HEK293 (cell line): Measurements from ENCODE around the gene RALGAPA1.

Source experiments
- CTCF ChIA-PET: fragments of 350-600 bp; formaldehyde crosslinking; extraction: SDS; loops from one replicate; lab custom pipeline; 2021; ENCODE audit warnings: antibody characterized with exemption; lab: Yijun Ruan, JAX
- POLR2A ChIA-PET: fragments of 300-600 bp; formaldehyde crosslinking; extraction: SDS; loops from one replicate; lab custom pipeline; 2020; ENCODE audit warnings: antibody characterized with exemption, inconsistent platforms; lab: Yijun Ruan, JAX
- H3K27ac ChIP-seq: fragments of 200-500 bp; sonication (Bioruptor generic); 2 replicates; pipeline ENCODE4 v1.5.1; 2014; ENCODE audit warnings: low read depth, low read length, control low read depth, inconsistent platforms; ENCODE audit errors: extremely low read depth
- H3K36me3 ChIP-seq, 2 experiments: fragments of 200-500 bp in 1 of 2; sonication (Bioruptor generic) in 1 of 2; 1 replicate in 1 of 2; 2 replicates in 1 of 2; pipeline ENCODE4 v1.5.1; 2014 to 2017; ENCODE audit warnings: inconsistent platforms in 2 of 2, low read length in 2 of 2; ENCODE audit not compliant: control insufficient read depth in 2 of 2, insufficient read depth in 1 of 2
- H3K4me1 ChIP-seq: fragments of 200-500 bp; sonication (Bioruptor generic); 2 replicates; pipeline ENCODE4 v1.5.1; 2014; ENCODE audit warnings: mild to moderate bottlenecking, low read length, inconsistent platforms; ENCODE audit not compliant: control insufficient read depth, insufficient read depth
- H3K4me3 ChIP-seq: 2 replicates; pipeline ENCODE4 v1.5.1; 2011; ENCODE audit warnings: low read depth, mild to moderate bottlenecking, control low read depth, low read length, moderate library complexity
- H3K9me3 ChIP-seq: fragments of 200-500 bp; sonication (Bioruptor generic); 2 replicates; pipeline ENCODE4 v1.5.1; 2014; ENCODE audit warnings: low read depth, low read length, inconsistent platforms; ENCODE audit not compliant: control insufficient read depth, insufficient read depth
- IKZF3 ChIP-seq: fragments of 450-650 bp; IDR thresholded peaks from 2 replicates; pipeline ENCODE4 v1.5.0; 2018; ENCODE audit warnings: missing biosample characterization, mild to moderate bottlenecking, missing genetic modification characterization, moderate library complexity
- SCRT2 ChIP-seq: fragments of 450-650 bp; formaldehyde crosslinking; IDR thresholded peaks from 2 replicates; pipeline ENCODE4 v1.5.1; 2016; ENCODE audit warnings: missing biosample characterization, missing genetic modification characterization
- TRIM28 ChIP-seq: IDR thresholded peaks from 2 replicates; pipeline ENCODE4 v1.6.1; 2011; ENCODE audit warnings: low read length, control low read depth, borderline replicate concordance
- ZBTB17 ChIP-seq: fragments of 450-650 bp; formaldehyde crosslinking; IDR thresholded peaks from 2 replicates; pipeline ENCODE4 v1.5.1; 2016; ENCODE audit warnings: missing biosample characterization, missing genetic modification characterization
- ZBTB20 ChIP-seq: fragments of 450-650 bp; formaldehyde crosslinking; IDR thresholded peaks from 2 replicates; pipeline ENCODE4 v1.5.1; 2016; ENCODE audit warnings: missing biosample characterization, missing genetic modification characterization
- ZBTB21 ChIP-seq: fragments of 450-650 bp; formaldehyde crosslinking; IDR thresholded peaks from 2 replicates; pipeline ENCODE4 v1.5.1; 2017; ENCODE audit warnings: missing biosample characterization, missing genetic modification characterization
- ZFP3 ChIP-seq: fragments of 450-650 bp; formaldehyde crosslinking; IDR thresholded peaks from 2 replicates; pipeline ENCODE4 v1.5.1; 2016; ENCODE audit warnings: low read depth, missing biosample characterization, missing genetic modification characterization
- ZNF354C ChIP-seq: fragments of 450-650 bp; formaldehyde crosslinking; IDR thresholded peaks from 2 replicates; pipeline ENCODE4 v1.5.1; 2016; ENCODE audit warnings: missing biosample characterization, missing genetic modification characterization, low read depth, borderline replicate concordance
- ZNF366 ChIP-seq: fragments of 450-650 bp; formaldehyde crosslinking; conservative IDR thresholded peaks from 2 replicates; pipeline ENCODE4 v1.5.1; 2016; ENCODE audit warnings: missing biosample characterization, missing genetic modification characterization
- ZNF37A ChIP-seq: fragments of 450-650 bp; IDR thresholded peaks from 2 replicates; pipeline ENCODE4 v1.5.1; 2018; ENCODE audit warnings: missing biosample characterization, missing genetic modification characterization
- ZNF394 ChIP-seq: fragments of 450-650 bp; formaldehyde crosslinking; IDR thresholded peaks from 2 replicates; pipeline ENCODE4 v1.5.1; 2016; ENCODE audit warnings: missing biosample characterization, missing genetic modification characterization, mild to moderate bottlenecking, moderate library complexity, borderline replicate concordance
- ZNF426 ChIP-seq: fragments of 450-650 bp; formaldehyde crosslinking; IDR thresholded peaks from 2 replicates; pipeline ENCODE4 v1.5.1; 2017; ENCODE audit warnings: missing biosample characterization, missing genetic modification characterization, mild to moderate bottlenecking, inconsistent platforms, moderate library complexity
- ZNF48 ChIP-seq: fragments of 450-650 bp; formaldehyde crosslinking; IDR thresholded peaks from 2 replicates; pipeline ENCODE4 v1.5.1; 2016; ENCODE audit warnings: missing biosample characterization, missing genetic modification characterization
- ZNF514 ChIP-seq: fragments of 450-650 bp; formaldehyde crosslinking; IDR thresholded peaks from 2 replicates; pipeline ENCODE4 v1.5.1; 2016; ENCODE audit warnings: missing biosample characterization, missing genetic modification characterization
- ZNF561 ChIP-seq: fragments of 450-650 bp; IDR thresholded peaks from 2 replicates; pipeline ENCODE4 v1.5.1; 2018; ENCODE audit warnings: missing biosample characterization, missing genetic modification characterization, borderline replicate concordance
- ZNF623 ChIP-seq: fragments of 450-650 bp; formaldehyde crosslinking; IDR thresholded peaks from 2 replicates; pipeline ENCODE4 v1.5.1; 2016; ENCODE audit warnings: missing biosample characterization, missing genetic modification characterization
- ZNF629 ChIP-seq: fragments of 450-650 bp; formaldehyde crosslinking; IDR thresholded peaks from 2 replicates; pipeline ENCODE4 v1.5.1; 2017; ENCODE audit warnings: missing biosample characterization, missing genetic modification characterization
- ZNF792 ChIP-seq: fragments of 450-650 bp; formaldehyde crosslinking; IDR thresholded peaks from 2 replicates; pipeline ENCODE4 v1.5.1; 2016; ENCODE audit warnings: missing biosample characterization, missing genetic modification characterization
- ZSCAN30 ChIP-seq: fragments of 450-650 bp; IDR thresholded peaks from 2 replicates; pipeline ENCODE4 v1.5.1; 2018; ENCODE audit warnings: missing biosample characterization, mild to moderate bottlenecking, missing genetic modification characterization, moderate library complexity
- TF ChIP-seq, protein P1 (sequence below): fragments of 450-650 bp; formaldehyde crosslinking; IDR thresholded peaks from 2 replicates; pipeline ENCODE4 v1.5.1; 2016; ENCODE audit warnings: missing biosample characterization, missing genetic modification characterization
- TF ChIP-seq, protein P2 (sequence below): fragments of 450-650 bp; formaldehyde crosslinking; IDR thresholded peaks from 2 replicates; pipeline ENCODE4 v1.5.1; 2016; ENCODE audit warnings: missing biosample characterization, missing genetic modification characterization
- TF ChIP-seq, protein P3 (sequence below): fragments of 450-650 bp; formaldehyde crosslinking; IDR thresholded peaks from 2 replicates; pipeline ENCODE4 v1.5.1; 2016; ENCODE audit warnings: missing biosample characterization, missing genetic modification characterization
- TF ChIP-seq, protein P4 (sequence below): fragments of 450-650 bp; formaldehyde crosslinking; IDR thresholded peaks from 2 replicates; pipeline ENCODE4 v1.5.1; 2016; ENCODE audit warnings: missing biosample characterization, missing genetic modification characterization

Gene RALGAPA1

DNA sequence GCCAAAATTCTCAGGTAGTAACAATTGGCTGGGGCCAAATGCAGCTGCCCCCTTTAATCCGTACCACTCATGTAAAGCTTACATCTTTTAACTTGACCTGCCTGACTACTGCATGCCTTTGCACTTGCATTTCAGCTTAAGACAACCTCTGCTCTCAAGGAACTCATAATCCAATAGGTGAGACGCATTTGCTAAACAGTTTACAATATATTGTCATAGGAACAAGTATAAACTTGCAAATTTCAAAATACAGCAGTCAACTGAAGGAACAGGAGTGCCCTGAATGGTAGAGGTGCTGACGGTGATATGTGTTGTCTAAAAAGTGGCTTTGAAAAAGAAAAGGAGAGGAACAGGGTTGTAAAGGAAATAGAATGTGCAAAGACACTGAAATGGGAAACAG lies 13.4 kb upstream of the RALGAPA1 start (continued):
- no peak for TF ChIP-seq ZNF792 (tag by site-specific recombination)

DNA sequence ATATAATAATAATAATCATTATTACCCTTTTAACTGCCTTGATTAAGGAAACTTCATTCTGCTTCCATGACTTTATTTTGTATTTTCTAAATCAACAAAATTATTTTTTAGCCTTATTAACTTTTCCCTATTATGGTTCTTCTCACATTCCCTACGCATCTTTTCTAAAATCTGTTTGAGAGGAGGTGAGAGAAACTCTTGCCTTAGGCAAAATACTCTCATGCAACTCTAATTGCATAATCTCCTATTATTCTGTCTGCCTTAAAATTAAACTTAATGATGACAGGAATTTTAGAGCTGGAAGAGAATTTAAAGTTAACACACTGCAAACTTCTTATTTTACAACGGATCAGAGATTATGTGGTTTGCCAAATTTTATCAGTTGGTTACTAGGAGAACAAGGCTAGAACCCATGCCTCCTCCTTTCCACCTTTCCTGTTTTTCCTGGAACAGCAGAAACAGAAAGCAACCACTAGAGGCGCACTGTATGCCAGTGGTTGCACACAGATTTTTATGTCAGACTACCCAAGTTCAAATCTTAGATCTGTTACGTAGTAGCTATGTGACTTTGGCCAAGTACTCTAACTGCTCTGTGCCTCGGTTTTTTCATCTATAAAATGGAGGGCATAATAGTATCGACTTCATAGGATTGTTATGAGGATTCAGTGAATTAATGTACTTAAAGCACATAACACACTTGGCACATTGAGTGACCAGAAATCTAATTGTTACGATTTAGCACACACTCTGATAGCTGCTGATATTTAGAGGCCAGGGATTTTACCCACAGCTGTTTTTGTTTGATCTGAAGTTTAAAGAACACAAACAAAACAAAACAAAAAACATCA lies 12.7 kb upstream of the RALGAPA1 start:
- Histone ChIP-seq H3K4me1 (peaks cover 2% of the 10 kb centered on the region; the same call in 1 of the 2 replicates), H3K36me3 (no peaks in the 10 kb centered on the region), H3K9me3 (no peaks in the 10 kb centered on the region), H3K27ac (no peak overlapping the region), H3K4me3 (no peak overlapping the region)
- ChIA-PET POLR2A (no interaction called here), CTCF (interaction anchor here (0.5 to 2.1 kb wide), 20 partner anchors 8 to 875 kb away, joined by 3 to 8 read pairs (median 3); partner anchors contain the start of gene MBIP)
- TF ChIP-seq ZBTB21 (tag by site-specific recombination) (no peak), IKZF3 (tag by site-specific recombination) (peak; percentile 52; the same call in 1 of the 2 replicates), ZNF366 (tag by site-specific recombination) (peak; percentile 31; the same call in 1 of the 2 replicates), ZBTB17 (tag by site-specific recombination) (0 out of 2 replicates have a peak, but pooled peaks have one; percentile 31), ZNF629 (tag by site-specific recombination) (peak; percentile 53; the same call in 1 of the 2 replicates), TRIM28 (0 out of 2 replicates have a peak, but pooled peaks have one; percentile 40), ZNF394 (tag by site-specific recombination) (no peak)
- TF ChIP-seq, protein P1, sequence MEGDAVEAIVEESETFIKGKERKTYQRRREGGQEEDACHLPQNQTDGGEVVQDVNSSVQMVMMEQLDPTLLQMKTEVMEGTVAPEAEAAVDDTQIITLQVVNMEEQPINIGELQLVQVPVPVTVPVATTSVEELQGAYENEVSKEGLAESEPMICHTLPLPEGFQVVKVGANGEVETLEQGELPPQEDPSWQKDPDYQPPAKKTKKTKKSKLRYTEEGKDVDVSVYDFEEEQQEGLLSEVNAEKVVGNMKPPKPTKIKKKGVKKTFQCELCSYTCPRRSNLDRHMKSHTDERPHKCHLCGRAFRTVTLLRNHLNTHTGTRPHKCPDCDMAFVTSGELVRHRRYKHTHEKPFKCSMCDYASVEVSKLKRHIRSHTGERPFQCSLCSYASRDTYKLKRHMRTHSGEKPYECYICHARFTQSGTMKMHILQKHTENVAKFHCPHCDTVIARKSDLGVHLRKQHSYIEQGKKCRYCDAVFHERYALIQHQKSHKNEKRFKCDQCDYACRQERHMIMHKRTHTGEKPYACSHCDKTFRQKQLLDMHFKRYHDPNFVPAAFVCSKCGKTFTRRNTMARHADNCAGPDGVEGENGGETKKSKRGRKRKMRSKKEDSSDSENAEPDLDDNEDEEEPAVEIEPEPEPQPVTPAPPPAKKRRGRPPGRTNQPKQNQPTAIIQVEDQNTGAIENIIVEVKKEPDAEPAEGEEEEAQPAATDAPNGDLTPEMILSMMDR: peak; percentile 47; the same call in 1 of the 2 replicates

DNA sequence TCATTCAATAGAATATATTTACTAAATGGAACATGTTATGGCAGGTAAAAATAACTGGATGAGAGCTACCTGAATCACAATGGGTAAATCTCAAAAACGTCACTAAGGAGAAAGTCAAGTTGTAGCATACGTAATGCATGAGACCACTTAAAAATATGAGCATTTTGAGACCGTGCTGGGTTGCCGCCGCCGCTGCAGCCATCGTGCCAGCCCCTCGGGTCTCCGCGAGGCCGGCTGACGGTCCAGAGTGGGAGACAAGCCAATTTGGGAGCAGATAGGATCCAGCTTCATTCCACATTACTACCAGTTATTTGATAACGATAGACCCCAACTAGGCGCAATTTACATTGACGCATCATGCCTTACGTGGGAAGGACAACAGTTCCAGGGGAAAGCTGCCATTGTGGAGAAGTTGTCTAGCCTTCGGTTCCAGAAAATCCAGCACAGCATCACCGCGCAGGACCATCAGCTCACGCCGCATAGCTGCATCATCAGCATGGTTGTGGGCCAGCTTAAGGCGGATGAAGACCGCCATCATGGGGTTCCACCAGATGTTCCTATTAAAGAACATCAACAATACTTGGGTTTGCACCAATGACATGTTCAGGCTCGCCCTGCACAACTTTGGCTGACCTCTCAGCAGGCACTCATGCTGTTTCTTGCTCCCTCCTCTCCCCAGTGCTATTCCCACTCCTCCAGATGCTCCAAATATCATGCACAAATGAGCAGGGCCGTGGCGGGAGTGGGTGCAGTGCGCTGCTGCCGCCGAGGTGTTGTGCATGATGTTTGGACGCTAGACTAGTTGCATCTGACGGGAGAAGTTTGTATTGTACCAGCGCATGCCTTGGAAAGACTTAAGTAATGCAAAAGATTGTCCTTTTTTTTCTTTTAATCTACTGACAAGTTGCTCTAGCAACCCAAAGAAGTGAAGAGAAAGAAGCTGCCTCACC lies 10.8 kb upstream of the RALGAPA1 start:
- Histone ChIP-seq H3K4me1 (peaks cover 2% of the 10 kb centered on the region; the same call in 1 of the 2 replicates), H3K36me3 (no peaks in the 10 kb centered on the region), H3K27ac (no peak overlapping the region), H3K9me3 (no peaks in the 10 kb centered on the region), H3K4me3 (no peak overlapping the region)
- ChIA-PET POLR2A (no interaction called here), CTCF (interaction anchor here (0.5 to 2.7 kb wide), 7 partner anchors 128 to 368 kb away, joined by 3 to 7 read pairs (median 3); no protein-coding TSS in a partner anchor)
- TF ChIP-seq ZNF354C (tag by site-specific recombination) (no peak), ZBTB20 (no peak), SCRT2 (tag by site-specific recombination) (no peak), ZFP3 (no peak), ZNF514 (tag by site-specific recombination) (no peak), ZNF37A (tag by site-specific recombination) (no peak), ZSCAN30 (tag by site-specific recombination) (no peak), ZNF629 (tag by site-specific recombination) (no peak), ZNF623 (tag by site-specific recombination) (no peak), ZNF561 (tag by site-specific recombination) (no peak), ZNF426 (tag by site-specific recombination) (no peak), ZNF48 (no peak)
- TF ChIP-seq, protein P2, sequence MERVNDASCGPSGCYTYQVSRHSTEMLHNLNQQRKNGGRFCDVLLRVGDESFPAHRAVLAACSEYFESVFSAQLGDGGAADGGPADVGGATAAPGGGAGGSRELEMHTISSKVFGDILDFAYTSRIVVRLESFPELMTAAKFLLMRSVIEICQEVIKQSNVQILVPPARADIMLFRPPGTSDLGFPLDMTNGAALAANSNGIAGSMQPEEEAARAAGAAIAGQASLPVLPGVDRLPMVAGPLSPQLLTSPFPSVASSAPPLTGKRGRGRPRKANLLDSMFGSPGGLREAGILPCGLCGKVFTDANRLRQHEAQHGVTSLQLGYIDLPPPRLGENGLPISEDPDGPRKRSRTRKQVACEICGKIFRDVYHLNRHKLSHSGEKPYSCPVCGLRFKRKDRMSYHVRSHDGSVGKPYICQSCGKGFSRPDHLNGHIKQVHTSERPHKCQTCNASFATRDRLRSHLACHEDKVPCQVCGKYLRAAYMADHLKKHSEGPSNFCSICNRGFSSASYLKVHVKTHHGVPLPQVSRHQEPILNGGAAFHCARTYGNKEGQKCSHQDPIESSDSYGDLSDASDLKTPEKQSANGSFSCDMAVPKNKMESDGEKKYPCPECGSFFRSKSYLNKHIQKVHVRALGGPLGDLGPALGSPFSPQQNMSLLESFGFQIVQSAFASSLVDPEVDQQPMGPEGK (tag by site-specific recombination): no peak
- TF ChIP-seq, protein P3, sequence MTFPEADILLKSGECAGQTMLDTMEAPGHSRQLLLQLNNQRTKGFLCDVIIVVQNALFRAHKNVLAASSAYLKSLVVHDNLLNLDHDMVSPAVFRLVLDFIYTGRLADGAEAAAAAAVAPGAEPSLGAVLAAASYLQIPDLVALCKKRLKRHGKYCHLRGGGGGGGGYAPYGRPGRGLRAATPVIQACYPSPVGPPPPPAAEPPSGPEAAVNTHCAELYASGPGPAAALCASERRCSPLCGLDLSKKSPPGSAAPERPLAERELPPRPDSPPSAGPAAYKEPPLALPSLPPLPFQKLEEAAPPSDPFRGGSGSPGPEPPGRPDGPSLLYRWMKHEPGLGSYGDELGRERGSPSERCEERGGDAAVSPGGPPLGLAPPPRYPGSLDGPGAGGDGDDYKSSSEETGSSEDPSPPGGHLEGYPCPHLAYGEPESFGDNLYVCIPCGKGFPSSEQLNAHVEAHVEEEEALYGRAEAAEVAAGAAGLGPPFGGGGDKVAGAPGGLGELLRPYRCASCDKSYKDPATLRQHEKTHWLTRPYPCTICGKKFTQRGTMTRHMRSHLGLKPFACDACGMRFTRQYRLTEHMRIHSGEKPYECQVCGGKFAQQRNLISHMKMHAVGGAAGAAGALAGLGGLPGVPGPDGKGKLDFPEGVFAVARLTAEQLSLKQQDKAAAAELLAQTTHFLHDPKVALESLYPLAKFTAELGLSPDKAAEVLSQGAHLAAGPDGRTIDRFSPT: no peak
- TF ChIP-seq, protein P4, sequence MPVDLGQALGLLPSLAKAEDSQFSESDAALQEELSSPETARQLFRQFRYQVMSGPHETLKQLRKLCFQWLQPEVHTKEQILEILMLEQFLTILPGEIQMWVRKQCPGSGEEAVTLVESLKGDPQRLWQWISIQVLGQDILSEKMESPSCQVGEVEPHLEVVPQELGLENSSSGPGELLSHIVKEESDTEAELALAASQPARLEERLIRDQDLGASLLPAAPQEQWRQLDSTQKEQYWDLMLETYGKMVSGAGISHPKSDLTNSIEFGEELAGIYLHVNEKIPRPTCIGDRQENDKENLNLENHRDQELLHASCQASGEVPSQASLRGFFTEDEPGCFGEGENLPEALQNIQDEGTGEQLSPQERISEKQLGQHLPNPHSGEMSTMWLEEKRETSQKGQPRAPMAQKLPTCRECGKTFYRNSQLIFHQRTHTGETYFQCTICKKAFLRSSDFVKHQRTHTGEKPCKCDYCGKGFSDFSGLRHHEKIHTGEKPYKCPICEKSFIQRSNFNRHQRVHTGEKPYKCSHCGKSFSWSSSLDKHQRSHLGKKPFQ: no peak
